A673 (cell line): ENCODE results near the gene SH3RF3. TPM values are rescaled to one million over a fixed set of nuclear protein-coding genes. Genes with fewer than 3 reads are reported as not detected.

ENCODE experiments used
- BruUV-seq: library from RNA; stranded (reverse); fragments of 400-500 nt; replicated peaks from 2 replicates; lab custom pipeline; 2021; lab: Mats Ljungman, UMichigan
- CTCF ChIA-PET: fragments of 300-600 bp; sonication (Branson Sonifier 250); formaldehyde crosslinking; loops from one replicate; lab custom pipeline; 2022; ENCODE audit warnings: antibody characterized with exemption; lab: Charles Lee
- POLR2A ChIA-PET: fragments of 300-600 bp; sonication (Branson Sonifier 250); formaldehyde crosslinking; loops from one replicate; lab custom pipeline; 2022; ENCODE audit warnings: antibody characterized with exemption; ENCODE audit not compliant: low non-redundant PET; lab: Charles Lee
- DNase-seq: peaks from one replicate; pipeline ENCODE4 v3.0.0-alpha.2; 2015; ENCODE audit warnings: low spot score
- H3K27ac ChIP-seq: fragments of 200-600 bp; sonication (generic); 2 replicates; pipeline ENCODE4 v1.5.1; 2016; ENCODE audit warnings: mixed run types, low read depth, mild to moderate bottlenecking, mixed read lengths, antibody characterized with exemption, low read length; ENCODE audit not compliant: poor library complexity, severe bottlenecking
- H3K27me3 ChIP-seq: fragments of 200-600 bp; sonication (generic); replicated peaks from 2 replicates; pipeline ENCODE4 v1.6.1; 2017; ENCODE audit warnings: mixed run types, low read depth, mild to moderate bottlenecking, mixed read lengths, antibody characterized with exemption, low read length; ENCODE audit not compliant: insufficient read depth, poor library complexity
- H3K36me3 ChIP-seq: fragments of 200-600 bp; sonication (generic); 2 replicates; pipeline ENCODE4 v1.6.1; 2016; ENCODE audit warnings: mixed run types, mild to moderate bottlenecking, mixed read lengths, antibody characterized with exemption, low read length; ENCODE audit not compliant: insufficient read depth, poor library complexity, severe bottlenecking
- H3K4me1 ChIP-seq: fragments of 200-600 bp; sonication (generic); 2 replicates; pipeline ENCODE4 v1.6.1; 2017; ENCODE audit warnings: mixed run types, mild to moderate bottlenecking, mixed read lengths, antibody characterized with exemption, low read length; ENCODE audit not compliant: insufficient read depth, poor library complexity, severe bottlenecking
- H3K4me3 ChIP-seq: fragments of 200-600 bp; sonication (generic); 2 replicates; pipeline ENCODE4 v1.5.1; 2016; ENCODE audit warnings: low read depth, mixed run types, mild to moderate bottlenecking, mixed read lengths, low read length; ENCODE audit not compliant: poor library complexity, severe bottlenecking
- H3K9me3 ChIP-seq: fragments of 200-600 bp; sonication (generic); 2 replicates; pipeline ENCODE4 v1.6.1; 2016; ENCODE audit warnings: mixed run types, low read depth, mild to moderate bottlenecking, mixed read lengths, antibody characterized with exemption, low read length; ENCODE audit not compliant: poor library complexity, severe bottlenecking
- EZH2 ChIP-seq: fragments of 200-600 bp; sonication (generic); IDR thresholded peaks from 2 replicates; pipeline ENCODE4 v1.6.1; 2017; ENCODE audit warnings: borderline replicate concordance, low read depth, mild to moderate bottlenecking, mixed read lengths, antibody characterized with exemption, low read length; ENCODE audit not compliant: poor library complexity, severe bottlenecking
- intact Hi-C: fragments of 100-400 bp; cut with micrococcal nuclease; formaldehyde crosslinking; loops from one replicate; pipeline ENCODE4 v1.10.0; 2022; ENCODE audit not compliant: unreplicated experiment
- total RNA-seq: library from RNA; stranded (reverse); gene quantifications from 2 replicates; pipeline ENCODE4 v1.2.3, GENCODE V29; 2021
- TF ChIP-seq, protein P1 (sequence below): fragments of 300-800, 200-600 bp; sonication (generic); conservative IDR thresholded peaks from 2 replicates; pipeline ENCODE4 v1.5.1; 2017; ENCODE audit warnings: low read depth, mild to moderate bottlenecking, antibody characterized with exemption, low read length, moderate library complexity, mixed read lengths

SH3RF3 gene
- total RNA-seq, 1 experiment from 2014 or later = 0.15 TPM

DNA sequence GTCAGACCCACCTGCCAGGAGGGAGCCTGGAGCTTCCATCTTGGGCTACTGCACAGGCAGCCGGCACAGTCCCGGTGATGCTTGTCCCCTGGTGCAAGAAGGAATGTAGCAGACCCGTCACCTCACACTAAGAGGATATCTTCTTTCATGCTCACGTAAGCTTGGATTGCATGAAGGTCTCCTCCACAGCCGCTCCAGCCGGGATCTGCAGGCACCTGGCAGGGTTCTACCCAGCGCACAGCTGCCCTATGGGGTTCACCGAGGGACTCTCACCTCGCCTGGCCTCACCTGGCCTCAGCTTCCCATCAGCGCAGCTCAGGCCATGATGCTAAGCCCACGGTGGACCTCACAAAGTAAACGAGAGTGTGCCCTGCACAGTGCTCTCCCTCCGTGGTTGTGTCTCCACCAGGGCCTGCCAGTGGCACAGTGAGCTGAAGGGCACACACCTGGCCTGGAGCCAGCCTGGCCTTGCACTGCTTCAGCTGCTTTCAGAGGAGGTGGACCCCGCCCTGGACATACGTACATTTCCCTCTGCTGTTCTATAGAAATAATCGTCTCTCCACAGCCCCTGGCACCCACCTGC is 245.6 kb downstream of the SH3RF3 start:
- no peaks in the 10 kb centered on the region for H3K4me1 ChIP-seq
- ChIA-PET POLR2A (no interaction called here), CTCF (no interaction called here)
- intact Hi-C loops = no loop called here
- H3K4me3 ChIP-seq = no peak overlapping the region
- no peak overlapping the region for H3K27ac ChIP-seq
- H3K9me3 ChIP-seq = no peaks in the 10 kb centered on the region
- BruUV-seq = no TSS peak
- H3K27me3 ChIP-seq = no peaks in the 10 kb centered on the region
- TF ChIP-seq, protein P1, sequence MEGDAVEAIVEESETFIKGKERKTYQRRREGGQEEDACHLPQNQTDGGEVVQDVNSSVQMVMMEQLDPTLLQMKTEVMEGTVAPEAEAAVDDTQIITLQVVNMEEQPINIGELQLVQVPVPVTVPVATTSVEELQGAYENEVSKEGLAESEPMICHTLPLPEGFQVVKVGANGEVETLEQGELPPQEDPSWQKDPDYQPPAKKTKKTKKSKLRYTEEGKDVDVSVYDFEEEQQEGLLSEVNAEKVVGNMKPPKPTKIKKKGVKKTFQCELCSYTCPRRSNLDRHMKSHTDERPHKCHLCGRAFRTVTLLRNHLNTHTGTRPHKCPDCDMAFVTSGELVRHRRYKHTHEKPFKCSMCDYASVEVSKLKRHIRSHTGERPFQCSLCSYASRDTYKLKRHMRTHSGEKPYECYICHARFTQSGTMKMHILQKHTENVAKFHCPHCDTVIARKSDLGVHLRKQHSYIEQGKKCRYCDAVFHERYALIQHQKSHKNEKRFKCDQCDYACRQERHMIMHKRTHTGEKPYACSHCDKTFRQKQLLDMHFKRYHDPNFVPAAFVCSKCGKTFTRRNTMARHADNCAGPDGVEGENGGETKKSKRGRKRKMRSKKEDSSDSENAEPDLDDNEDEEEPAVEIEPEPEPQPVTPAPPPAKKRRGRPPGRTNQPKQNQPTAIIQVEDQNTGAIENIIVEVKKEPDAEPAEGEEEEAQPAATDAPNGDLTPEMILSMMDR = no peak
- no peak for TF ChIP-seq EZH2
- H3K36me3 ChIP-seq = no peaks in the 10 kb centered on the region
- no peak for DNase-seq

DNA sequence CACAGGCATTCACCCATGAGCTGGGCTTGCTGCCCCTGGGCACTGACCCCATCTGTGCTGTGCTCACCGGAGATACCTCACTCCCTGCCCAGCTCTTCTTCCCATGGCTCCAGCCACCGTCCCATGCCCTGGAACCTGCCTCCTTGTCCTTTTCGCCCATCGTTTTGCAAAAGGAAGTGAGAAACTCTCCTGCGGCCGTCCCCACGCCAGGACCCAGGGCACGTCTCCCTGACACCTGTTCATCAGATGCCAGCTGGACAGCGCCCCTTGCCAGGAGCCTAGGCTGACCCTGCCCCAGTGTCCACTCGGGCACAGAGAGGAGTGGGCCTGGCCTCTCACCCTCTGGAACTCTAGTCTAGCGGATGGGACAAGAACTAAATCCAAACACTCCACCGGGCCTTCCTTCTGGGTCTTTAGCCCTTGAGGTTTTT is 246.1 kb downstream of the SH3RF3 start:
- Histone ChIP-seq H3K4me3 (no peak overlapping the region), H3K9me3 (no peaks in the 10 kb centered on the region), H3K27ac (no peak overlapping the region), H3K36me3 (no peaks in the 10 kb centered on the region), H3K4me1 (no peaks in the 10 kb centered on the region), H3K27me3 (no peaks in the 10 kb centered on the region)
- intact Hi-C loops = no loop called here
- TF ChIP-seq EZH2 = no peak
- TF ChIP-seq, protein P1 = no peak
- CTCF ChIA-PET = no interaction called here
- POLR2A ChIA-PET = no interaction called here
- DNase-seq = no peak
- no TSS peak for BruUV-seq

DNA sequence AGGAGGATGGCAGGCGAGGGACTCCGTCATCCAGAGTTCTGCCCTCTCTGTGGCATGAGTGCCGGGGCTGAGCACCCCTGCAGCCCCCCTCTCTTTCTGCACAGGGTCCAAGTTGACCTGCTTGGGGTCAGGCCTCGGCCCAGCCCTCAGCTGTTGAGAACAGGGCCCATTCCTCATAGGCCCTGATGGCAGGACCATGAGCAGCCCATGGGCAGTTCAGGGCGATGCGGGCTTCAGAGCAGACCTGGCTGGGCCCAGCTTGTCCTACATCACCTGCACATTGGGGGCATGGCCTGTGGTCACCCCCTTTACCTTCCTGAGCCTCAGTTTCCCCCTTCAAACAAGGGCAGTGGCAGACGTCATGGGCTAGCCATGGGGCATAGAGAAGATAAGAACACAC is 246.7 kb downstream of the SH3RF3 start:
- BruUV-seq = no TSS peak
- no peaks in the 10 kb centered on the region for H3K4me1 ChIP-seq
- H3K27ac ChIP-seq = no peak overlapping the region
- ChIA-PET CTCF (no interaction called here), POLR2A (no interaction called here)
- no peak overlapping the region for H3K4me3 ChIP-seq
- H3K9me3 ChIP-seq = no peaks in the 10 kb centered on the region
- H3K27me3 ChIP-seq = no peaks in the 10 kb centered on the region
- intact Hi-C loops = no loop called here
- DNase-seq = no peak
- H3K36me3 ChIP-seq = no peaks in the 10 kb centered on the region
- no peak for TF ChIP-seq EZH2
- TF ChIP-seq, protein P1 = no peak
